Measurements from ENCODE around the gene RFX4. TPM values are rescaled to one million over a fixed set of nuclear protein-coding genes. Genes with fewer than 3 reads are reported as not detected.

RFX4 gene
- total RNA-seq, 4 donors from 2014 or later: not detected

GRCh38 chr12:106680280-106680679 is 97.5 kb downstream of the RFX4 start:
- Histone ChIP-seq H3K27ac (no peak overlapping the region), H3K27me3 (no peaks in the 10 kb centered on the region), H3K4me3 (no peak overlapping the region), H3K4me1 (no peaks in the 10 kb centered on the region), H3K36me3 (no peaks in the 10 kb centered on the region), H3K9me3 (no peaks in the 10 kb centered on the region)
- TF ChIP-seq POLR2AphosphoS5 (IDR thresholded peaks at IDR 0.05) (no peak), EP300 (IDR thresholded peaks at IDR 0.05; ENCODE audit: low read depth) (no peak), POLR2A (IDR thresholded peaks at IDR 0.05) (no peak)
- TF ChIP-seq, protein P1, sequence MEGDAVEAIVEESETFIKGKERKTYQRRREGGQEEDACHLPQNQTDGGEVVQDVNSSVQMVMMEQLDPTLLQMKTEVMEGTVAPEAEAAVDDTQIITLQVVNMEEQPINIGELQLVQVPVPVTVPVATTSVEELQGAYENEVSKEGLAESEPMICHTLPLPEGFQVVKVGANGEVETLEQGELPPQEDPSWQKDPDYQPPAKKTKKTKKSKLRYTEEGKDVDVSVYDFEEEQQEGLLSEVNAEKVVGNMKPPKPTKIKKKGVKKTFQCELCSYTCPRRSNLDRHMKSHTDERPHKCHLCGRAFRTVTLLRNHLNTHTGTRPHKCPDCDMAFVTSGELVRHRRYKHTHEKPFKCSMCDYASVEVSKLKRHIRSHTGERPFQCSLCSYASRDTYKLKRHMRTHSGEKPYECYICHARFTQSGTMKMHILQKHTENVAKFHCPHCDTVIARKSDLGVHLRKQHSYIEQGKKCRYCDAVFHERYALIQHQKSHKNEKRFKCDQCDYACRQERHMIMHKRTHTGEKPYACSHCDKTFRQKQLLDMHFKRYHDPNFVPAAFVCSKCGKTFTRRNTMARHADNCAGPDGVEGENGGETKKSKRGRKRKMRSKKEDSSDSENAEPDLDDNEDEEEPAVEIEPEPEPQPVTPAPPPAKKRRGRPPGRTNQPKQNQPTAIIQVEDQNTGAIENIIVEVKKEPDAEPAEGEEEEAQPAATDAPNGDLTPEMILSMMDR (IDR thresholded peaks at IDR 0.05): no peak
- DNase-seq: no peak
- intact Hi-C loops (cut with DNase I; ENCODE audit: low total_unique reads) (no loop called here), in situ Hi-C loops (cut with MboI; ENCODE audit: low pct_ligation_motif_present in 1 of 4, low pct_unique_long_range_greater_than_20kb in 1 of 4, low sequenced_read_pairs in 3 of 4) (no loop called here)

- intact Hi-C loops (cut with DNase I; ENCODE audit: low total_unique reads) (no loop called here), in situ Hi-C loops (cut with MboI; ENCODE audit: low pct_ligation_motif_present in 1 of 4, low pct_unique_long_range_greater_than_20kb in 1 of 4, low sequenced_read_pairs in 3 of 4) (no loop called here)
- Histone ChIP-seq H3K4me3 (no peak overlapping the region), H3K27me3 (no peaks in the 10 kb centered on the region), H3K9me3 (no peaks in the 10 kb centered on the region), H3K4me1 (no peaks in the 10 kb centered on the region), H3K36me3 (no peaks in the 10 kb centered on the region), H3K27ac (no peak overlapping the region)
- 63% methylated on average over 3 of the region's 3 CpGs; no CpG with 5 or more reads in 1 of the 2 donors for WGBS, 2 donors (ENCODE audit: low coverage in 1 of 2)
- TF ChIP-seq POLR2A (IDR thresholded peaks at IDR 0.05) (no peak), EP300 (IDR thresholded peaks at IDR 0.05; ENCODE audit: low read depth) (no peak), POLR2AphosphoS5 (IDR thresholded peaks at IDR 0.05) (no peak)
- TF ChIP-seq, protein P1 (IDR thresholded peaks at IDR 0.05): no peak
- no peak for DNase-seq
These were observed 98.4 kb downstream of the RFX4 start for GRCh38 chr12:106681210-106681609.

- Histone ChIP-seq H3K36me3 (no peaks in the 10 kb centered on the region), H3K9me3 (no peaks in the 10 kb centered on the region), H3K27ac (no peak overlapping the region), H3K4me1 (no peaks in the 10 kb centered on the region), H3K4me3 (no peak overlapping the region), H3K27me3 (no peaks in the 10 kb centered on the region)
- intact Hi-C loops (cut with DNase I; ENCODE audit: low total_unique reads) (no loop called here), in situ Hi-C loops (cut with MboI; ENCODE audit: low pct_ligation_motif_present in 1 of 4, low pct_unique_long_range_greater_than_20kb in 1 of 4, low sequenced_read_pairs in 3 of 4) (no loop called here)
- TF ChIP-seq POLR2A (IDR thresholded peaks at IDR 0.05) (no peak), EP300 (IDR thresholded peaks at IDR 0.05; ENCODE audit: low read depth) (no peak)
- TF ChIP-seq, protein P1 (IDR thresholded peaks at IDR 0.05): peak in 3 of 5 experiments; percentile 29 to 36 (median 32)
- WGBS, 2 donors (ENCODE audit: low coverage in 1 of 2): 67 to 71% methylated on average over 2 to 4 of the region's 4 CpGs
- DNase-seq: no peak
These were observed 99.9 kb downstream of the RFX4 start for GRCh38 chr12:106682594-106683234.

- in situ Hi-C loops (cut with MboI; ENCODE audit: low pct_ligation_motif_present in 1 of 4, low pct_unique_long_range_greater_than_20kb in 1 of 4, low sequenced_read_pairs in 3 of 4): no loop called here
- Histone ChIP-seq H3K27me3 (no peaks in the 10 kb centered on the region), H3K9me3 (no peaks in the 10 kb centered on the region), H3K36me3 (no peaks in the 10 kb centered on the region), H3K4me3 (no peak overlapping the region), H3K4me1 (no peaks in the 10 kb centered on the region), H3K27ac (no peak overlapping the region)
- no peak for DNase-seq
- intact Hi-C loops (cut with DNase I; ENCODE audit: low total_unique reads): no loop called here
- no peak for TF ChIP-seq POLR2AphosphoS5 (IDR thresholded peaks at IDR 0.05)
- 84 to 100% methylated on average over 3 to 7 of the region's 7 CpGs for WGBS, 2 donors (ENCODE audit: low coverage in 1 of 2)
These were observed 101.7 kb downstream of the RFX4 start for GRCh38 chr12:106684497-106684896.

- TF ChIP-seq POLR2A (IDR thresholded peaks at IDR 0.05): no peak
- no peak for TF ChIP-seq EP300 (IDR thresholded peaks at IDR 0.05; ENCODE audit: low read depth)
- no peak for TF ChIP-seq POLR2AphosphoS5 (IDR thresholded peaks at IDR 0.05)
- TF ChIP-seq, protein P1 (IDR thresholded peaks at IDR 0.05): no peak
- in situ Hi-C loops (cut with MboI; ENCODE audit: low pct_ligation_motif_present in 1 of 4, low pct_unique_long_range_greater_than_20kb in 1 of 4, low sequenced_read_pairs in 3 of 4) (no loop called here), intact Hi-C loops (cut with DNase I; ENCODE audit: low total_unique reads) (no loop called here)
- H3K4me3 ChIP-seq: no peak overlapping the region
- no peaks in the 10 kb centered on the region for H3K9me3 ChIP-seq
- DNase-seq: no peak
- no peaks in the 10 kb centered on the region for H3K27me3 ChIP-seq
- H3K4me1 ChIP-seq: no peaks in the 10 kb centered on the region
- no peaks in the 10 kb centered on the region for H3K36me3 ChIP-seq
- no peak overlapping the region for H3K27ac ChIP-seq
These were observed 102.6 kb downstream of the RFX4 start for GRCh38 chr12:106685381-106685780.
